Urothelium cell line (cell line): ENCODE data around the gene PAGE1.
"Not testable (repeated sequence)": the region's sequence is repeated elsewhere in the genome, so short reads cannot be mapped to it uniquely, and the experiment has no call there.

Experiments used
- DNase-seq: peaks from one replicate; pipeline ENCODE4 v3.0.0; 2011; ENCODE audit warnings: low spot score, mixed read lengths
- FAIRE-seq: peaks from 2 replicates; lab custom pipeline; 2011; peaks lifted over from hg19 to GRCh38; lab: Jason Lieb, UNC

Gene PAGE1

GRCh38 chrX:49695276-49696180, at the start of gene PAGE1:
Gene PAGE1 (minus strand): TSS chrX:49695984. CDS start chrX:49694770, 1,214 bp downstream.
- DNase-seq (no peak), FAIRE-seq (no peak)

GRCh38 chrX:49741501-49741900, 45.7 kb upstream of the PAGE1 start:
- not testable (repeated sequence) for DNase-seq, FAIRE-seq

- DNase-seq = no peak
- FAIRE-seq = no peak
Observed at GRCh38 chrX:49727847-49728246, 32.1 kb upstream of the PAGE1 start.

GRCh38 chrX:49726966-49727365, 31.2 kb upstream of the PAGE1 start:
- FAIRE-seq = no peak
- no peak for DNase-seq

GRCh38 chrX:49725923-49726904, 30.4 kb upstream of the PAGE1 start:
- DNase-seq (no peak), FAIRE-seq (no peak)

GRCh38 chrX:49725401-49725800, 29.6 kb upstream of the PAGE1 start:
- no peak for DNase-seq
- no peak for FAIRE-seq

- not testable (repeated sequence) for FAIRE-seq, DNase-seq
Observed at GRCh38 chrX:49720106-49720505, 24.3 kb upstream of the PAGE1 start.

GRCh38 chrX:49712577-49712976, 16.8 kb upstream of the PAGE1 start:
- FAIRE-seq (no peak), DNase-seq (no peak)

GRCh38 chrX:49710744-49711319, 15.0 kb upstream of the PAGE1 start:
- no peak for FAIRE-seq

GRCh38 chrX:49704691-49705404, 9.1 kb upstream of the PAGE1 start:
- FAIRE-seq (no peak), DNase-seq (no peak)

More at GRCh38 chrX:49710744-49711319, 15.0 kb upstream of the PAGE1 start:
- no peak for DNase-seq

GRCh38 chrX:49701933-49702332, 6.1 kb upstream of the PAGE1 start:
- DNase-seq = no peak
- no peak for FAIRE-seq

- FAIRE-seq (no peak), DNase-seq (no peak)
Observed at GRCh38 chrX:49701323-49701722, 5.5 kb upstream of the PAGE1 start.

GRCh38 chrX:49675075-49675719, 20.6 kb downstream of the PAGE1 start:
- no peak for DNase-seq
- no peak for FAIRE-seq

GRCh38 chrX:49673394-49673793, 22.4 kb downstream of the PAGE1 start:
- FAIRE-seq (no peak), DNase-seq (no peak)

- no peak for DNase-seq
- no peak for FAIRE-seq
Observed at GRCh38 chrX:49664824-49665223, 31.0 kb downstream of the PAGE1 start.

GRCh38 chrX:49661881-49662280, 33.9 kb downstream of the PAGE1 start:
- DNase-seq (no peak), FAIRE-seq (no peak)

GRCh38 chrX:49659771-49660170, 36.0 kb downstream of the PAGE1 start:
- DNase-seq (no peak), FAIRE-seq (no peak)

- FAIRE-seq (no peak), DNase-seq (no peak)
Observed at GRCh38 chrX:49656533-49656932, 39.3 kb downstream of the PAGE1 start.

- DNase-seq (no peak), FAIRE-seq (no peak)
Observed at GRCh38 chrX:49644991-49645637, 50.7 kb downstream of the PAGE1 start.
